Measurements from ENCODE around the gene NOL4L. TPM values are rescaled to one million over a fixed set of nuclear protein-coding genes. Genes with fewer than 3 reads are reported as not detected.

Gene NOL4L
- total RNA-seq, 4 donors from 2014 or later = 18.5 to 29.9 (median 24.8) TPM

GRCh38 chr20:32484958-32485769, 100.0 kb downstream of the NOL4L start:
- peak; percentile 78 to 81 for DNase-seq
- no peaks in the 10 kb centered on the region for H3K27me3 ChIP-seq

GRCh38 chr20:32484225-32484957, 100.7 kb downstream of the NOL4L start:
- Histone ChIP-seq H3K4me3 (replicated peaks in 1 of 3) (peak overlapping the region in 2 of 3 donors; percentile 58 to 89), H3K27ac (peak overlapping the region; percentile 64 to 90 (median 83)), H3K36me3 (no peaks in the 10 kb centered on the region), H3K4me1 (peaks cover 30 to 31% of the 10 kb centered on the region in 2 donors), H3K9me3 (no peaks in the 10 kb centered on the region), H3K27me3 (no peaks in the 10 kb centered on the region)
- DNase-seq = peak; percentile 37 to 50
- no peak for TF ChIP-seq CTCF (IDR thresholded peaks at IDR 0.05)
- no peak for TF ChIP-seq POLR2A (IDR thresholded peaks at IDR 0.05)
- WGBS, 2 donors = 1% methylated on average over 29 to 41 of the region's 74 CpGs
- intact Hi-C loops (cut with DNase I) = loop anchor here (5.0 kb wide), 1 partner anchor 127 kb away; the partner anchor contains the start of gene ASXL1

More at GRCh38 chr20:32484958-32485769, 100.0 kb downstream of the NOL4L start:
- H3K4me1 ChIP-seq = peaks cover 23 to 26% of the 10 kb centered on the region in 2 donors
- TF ChIP-seq POLR2A (IDR thresholded peaks at IDR 0.05) = no peak
- TF ChIP-seq CTCF (IDR thresholded peaks at IDR 0.05) = peak; percentile 59 to 80 (median 77)
- WGBS, 2 donors = 5 to 6% methylated on average over 20 of the region's 20 CpGs
- peak overlapping the region in 1 of 3 donors; percentile 89 for H3K4me3 ChIP-seq (replicated peaks in 1 of 3)
- intact Hi-C loops (cut with DNase I) = loop anchor here (5.0 kb wide), 1 partner anchor 128 kb away; the partner anchor contains the start of gene ASXL1
- no peaks in the 10 kb centered on the region for H3K9me3 ChIP-seq
- no peaks in the 10 kb centered on the region for H3K36me3 ChIP-seq
- peak overlapping the region; percentile 64 to 90 (median 83) for H3K27ac ChIP-seq

GRCh38 chr20:32483351-32484224, 101.5 kb downstream of the NOL4L start:
- Histone ChIP-seq H3K27me3 (no peaks in the 10 kb centered on the region), H3K4me1 (peaks cover 31 to 38% of the 10 kb centered on the region in 2 donors), H3K36me3 (no peaks in the 10 kb centered on the region), H3K27ac (peak overlapping the region; percentile 64 to 93 (median 83)), H3K9me3 (no peaks in the 10 kb centered on the region), H3K4me3 (replicated peaks in 1 of 3) (peak overlapping the region in 2 of 3 donors; percentile 75 to 89)
- DNase-seq = peak; percentile 82 to 83
- TF ChIP-seq CTCF (IDR thresholded peaks at IDR 0.05) (peak in 1 of 6 experiments; percentile 2), POLR2A (IDR thresholded peaks at IDR 0.05) (peak in 1 of 2 donors; percentile 74)
- intact Hi-C loops (cut with DNase I) = loop anchor here (5.0 kb wide), 1 partner anchor 126 kb away; the partner anchor contains the start of gene ASXL1
- WGBS, 2 donors = 1 to 2% methylated on average over 20 to 23 of the region's 79 CpGs

- H3K27ac ChIP-seq = peak overlapping the region; percentile 28 to 93 (median 82)
- TF ChIP-seq POLR2A (IDR thresholded peaks at IDR 0.05) = no peak
- TF ChIP-seq CTCF (IDR thresholded peaks at IDR 0.05) = no peak
- intact Hi-C loops (cut with DNase I) = loop anchor here (5.0 kb wide), 1 partner anchor 125 kb away; the partner anchor contains the start of gene ASXL1
- DNase-seq = peak; percentile 51 to 58
- no peaks in the 10 kb centered on the region for H3K27me3 ChIP-seq
- peak overlapping the region; percentile 34 to 89 (median 75) for H3K4me3 ChIP-seq (replicated peaks in 1 of 3)
- 0 to 1% methylated on average over 20 to 23 of the region's 82 CpGs for WGBS, 2 donors
- H3K9me3 ChIP-seq = no peaks in the 10 kb centered on the region
- no peaks in the 10 kb centered on the region for H3K36me3 ChIP-seq
- H3K4me1 ChIP-seq = peaks cover 36 to 48% of the 10 kb centered on the region in 2 donors
These were observed 102.5 kb downstream of the NOL4L start for GRCh38 chr20:32482442-32483261.

Data from thyroid gland (tissue), 4 donors.